Prostate gland (tissue), 2 donors: ENCODE measurements around the gene JUNB.

Experiments
- POLR2A ChIP-seq: fragments of 450-650 bp; IDR thresholded peaks from one replicate; pipeline ENCODE4 v1.6.1; 2016; ENCODE audit warnings: antibody characterized with exemption, mild to moderate bottlenecking
- TF ChIP-seq, protein P1 (sequence below), 4 experiments: fragments of 200-600 bp in 2 of 4; fragments of 450-650 bp in 2 of 4; sonication (generic) in 2 of 4; IDR thresholded peaks; 1 replicate in 3 of 4; 2 replicates in 1 of 4; pipeline ENCODE4 v1.5.1; 2016 to 2019; ENCODE audit warnings: antibody characterized with exemption in 4 of 4, mild to moderate bottlenecking in 2 of 4, moderate library complexity in 2 of 4

DNA sequence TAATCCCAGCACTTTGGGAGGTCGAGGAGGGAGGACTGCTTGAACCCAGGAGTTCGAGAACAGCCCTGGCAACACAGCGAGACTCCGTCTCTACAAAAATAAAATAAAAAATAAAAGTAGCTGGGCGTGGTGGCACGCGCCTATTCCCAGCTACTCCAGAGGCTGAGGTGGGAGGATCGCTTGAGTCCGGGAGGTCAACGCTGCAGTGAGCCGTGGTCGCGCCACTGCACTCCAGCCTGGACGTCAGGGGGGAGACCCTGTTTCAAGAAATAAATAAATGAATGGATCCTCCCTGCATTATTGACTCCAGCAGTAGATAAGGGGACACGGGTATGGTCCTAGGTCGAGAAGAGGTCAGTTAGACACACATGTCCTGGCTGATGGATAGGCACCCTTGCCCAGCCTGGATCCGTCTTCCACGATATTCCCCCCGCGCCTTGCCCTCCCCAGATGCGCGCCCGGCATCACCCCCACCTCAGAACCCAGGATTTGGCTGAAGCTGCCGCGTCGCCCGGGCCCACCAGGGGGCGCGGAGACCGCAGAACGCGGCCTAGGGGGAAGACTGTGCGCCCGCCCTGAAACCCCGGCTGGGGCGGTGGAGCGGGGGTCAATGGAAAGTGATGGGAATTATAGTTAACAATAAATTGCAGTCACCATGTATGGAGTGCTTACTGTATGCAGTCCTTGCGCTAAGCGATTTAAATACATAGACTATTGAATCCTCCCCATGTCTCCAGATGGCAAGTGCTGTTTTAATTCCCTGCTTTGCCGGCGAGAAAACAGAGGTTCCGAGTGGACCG, 13.9 kb upstream of the JUNB start:
- TF ChIP-seq POLR2A, result peak; percentile 21
- TF ChIP-seq, protein P1, sequence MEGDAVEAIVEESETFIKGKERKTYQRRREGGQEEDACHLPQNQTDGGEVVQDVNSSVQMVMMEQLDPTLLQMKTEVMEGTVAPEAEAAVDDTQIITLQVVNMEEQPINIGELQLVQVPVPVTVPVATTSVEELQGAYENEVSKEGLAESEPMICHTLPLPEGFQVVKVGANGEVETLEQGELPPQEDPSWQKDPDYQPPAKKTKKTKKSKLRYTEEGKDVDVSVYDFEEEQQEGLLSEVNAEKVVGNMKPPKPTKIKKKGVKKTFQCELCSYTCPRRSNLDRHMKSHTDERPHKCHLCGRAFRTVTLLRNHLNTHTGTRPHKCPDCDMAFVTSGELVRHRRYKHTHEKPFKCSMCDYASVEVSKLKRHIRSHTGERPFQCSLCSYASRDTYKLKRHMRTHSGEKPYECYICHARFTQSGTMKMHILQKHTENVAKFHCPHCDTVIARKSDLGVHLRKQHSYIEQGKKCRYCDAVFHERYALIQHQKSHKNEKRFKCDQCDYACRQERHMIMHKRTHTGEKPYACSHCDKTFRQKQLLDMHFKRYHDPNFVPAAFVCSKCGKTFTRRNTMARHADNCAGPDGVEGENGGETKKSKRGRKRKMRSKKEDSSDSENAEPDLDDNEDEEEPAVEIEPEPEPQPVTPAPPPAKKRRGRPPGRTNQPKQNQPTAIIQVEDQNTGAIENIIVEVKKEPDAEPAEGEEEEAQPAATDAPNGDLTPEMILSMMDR (IDR thresholded peaks at IDR 0.05), result peak; percentile 96 to 98 (median 97)
